ENCODE measurements around the gene EDNRB. TPM values are rescaled to one million over a fixed set of nuclear protein-coding genes. Genes with fewer than 3 reads are reported as not detected.

Gene EDNRB
- total RNA-seq, 1 experiment from 2014 or later: 55.8 TPM

- TF ChIP-seq PRRX2 (CRISPR knock-in tag; IDR thresholded peaks at IDR 0.05): no peak
- TF ChIP-seq NFATC4 (CRISPR knock-in tag; IDR thresholded peaks at IDR 0.05): no peak
- TF ChIP-seq FOXP1 (CRISPR knock-in tag; IDR thresholded peaks at IDR 0.05; ENCODE audit: borderline replicate concordance): no peak
- no peak for TF ChIP-seq CREM (CRISPR knock-in tag; IDR thresholded peaks at IDR 0.05)
- TF ChIP-seq ZNF416 (CRISPR knock-in tag; IDR thresholded peaks at IDR 0.05): no peak
Observed at GRCh38 chr13:77896536-77896935, 22.1 kb downstream of the EDNRB start (continued).

GRCh38 chr13:77894743-77895142, 23.9 kb downstream of the EDNRB start:
- Mint-ChIP-seq H3K4me1 (peaks cover 31% of the 10 kb centered on the region), H3K9me3 (no peaks in the 10 kb centered on the region)
- POLR2A ChIA-PET: no interaction called here

GRCh38 chr13:77893066-77893465, 25.6 kb downstream of the EDNRB start:
- H3K4me3 Mint-ChIP-seq: no peak overlapping the region
- CTCF ChIA-PET: interaction anchor here (1.1 kb wide), 1 partner anchor 83 kb away, joined by 5 read pairs; no protein-coding TSS in a partner anchor
- no peak for DNase-seq (ENCODE audit: low spot score)
- no peaks in the 10 kb centered on the region for H3K9me3 Mint-ChIP-seq
- H3K36me3 Mint-ChIP-seq: peaks cover 9% of the 10 kb centered on the region
- H3K4me1 Mint-ChIP-seq: peaks cover 28% of the 10 kb centered on the region
- H3K27me3 Mint-ChIP-seq (ENCODE audit: low read depth): no peaks in the 10 kb centered on the region
- peak; percentile 86 for ATAC-seq
- H3K27ac Mint-ChIP-seq: peak overlapping the region; percentile 67
- TF ChIP-seq PRRX2 (CRISPR knock-in tag; IDR thresholded peaks at IDR 0.05) (no peak), ZNF317 (CRISPR knock-in tag; IDR thresholded peaks at IDR 0.05; ENCODE audit: borderline replicate concordance, low read depth) (no peak), ZNF121 (CRISPR knock-in tag; IDR thresholded peaks at IDR 0.05) (no peak), SMAD4 (CRISPR knock-in tag; IDR thresholded peaks at IDR 0.05) (no peak), HMGA2 (CRISPR knock-in tag; IDR thresholded peaks at IDR 0.05) (no peak), ELF4 (CRISPR knock-in tag; IDR thresholded peaks at IDR 0.05; ENCODE audit: low read depth) (no peak), JAZF1 (CRISPR knock-in tag; IDR thresholded peaks at IDR 0.05) (no peak), ZNF512 (CRISPR knock-in tag; IDR thresholded peaks at IDR 0.05; ENCODE audit: borderline replicate concordance) (no peak), STAT6 (CRISPR knock-in tag; conservative IDR thresholded peaks at IDR 0.05; ENCODE audit: low read depth) (no peak), FOXP4 (CRISPR knock-in tag; IDR thresholded peaks at IDR 0.05) (no peak), CTCF (IDR thresholded peaks at IDR 0.05) (no peak), JUN (CRISPR knock-in tag; IDR thresholded peaks at IDR 0.05) (no peak), MXD4 (CRISPR knock-in tag; IDR thresholded peaks at IDR 0.05; ENCODE audit: borderline replicate concordance) (no peak), ZNF396 (CRISPR knock-in tag; IDR thresholded peaks at IDR 0.05; ENCODE audit: borderline replicate concordance) (no peak)
- POLR2A ChIA-PET: interaction anchor here (0.6 kb wide), 1 partner anchor 244 kb away, joined by 3 read pairs; no protein-coding TSS in a partner anchor

More at GRCh38 chr13:77894743-77895142, 23.9 kb downstream of the EDNRB start:
- CTCF ChIA-PET: no interaction called here
- Mint-ChIP-seq H3K27ac (peak overlapping the region; percentile 2; the same call in 1 of the 2 replicates), H3K27me3 (ENCODE audit: low read depth) (no peaks in the 10 kb centered on the region), H3K4me3 (no peak overlapping the region), H3K36me3 (peaks cover 21% of the 10 kb centered on the region)
- ATAC-seq: no peak
- TF ChIP-seq SMAD4 (CRISPR knock-in tag; IDR thresholded peaks at IDR 0.05) (no peak), ZBTB21 (CRISPR knock-in tag; IDR thresholded peaks at IDR 0.05; ENCODE audit: borderline replicate concordance) (no peak), FOXP4 (CRISPR knock-in tag; IDR thresholded peaks at IDR 0.05) (no peak), ELF4 (CRISPR knock-in tag; IDR thresholded peaks at IDR 0.05; ENCODE audit: low read depth) (no peak)
- DNase-seq (ENCODE audit: low spot score): no peak

All from WTC11 (cell line).